SK-N-MC (cell line): Measurements from ENCODE around the gene CNNM2.

Experiments used
- EZH2 ChIP-seq: fragments of 200-600 bp; sonication (generic); IDR thresholded peaks from one replicate; pipeline ENCODE4 v1.6.1; 2017; ENCODE audit warnings: antibody characterized with exemption
- POLR2AphosphoS5 ChIP-seq: IDR thresholded peaks from 2 replicates; pipeline ENCODE4 v1.6.1; 2012; ENCODE audit warnings: mild to moderate bottlenecking, low read depth, low read length, borderline replicate concordance

- no peak for TF ChIP-seq EZH2
- no peak for TF ChIP-seq POLR2AphosphoS5
These were observed 39.5 kb upstream of the CNNM2 start for GRCh38 chr10:102878629-102879028.
